Astrocyte of the cerebellum (primary cell): ENCODE measurements around the gene FAN1.
"Not testable (repeated sequence)": the region's sequence is repeated elsewhere in the genome, so short reads cannot be mapped to it uniquely, and the experiment has no call there.

Source experiments
- DNase-seq: peaks from one replicate; pipeline ENCODE4 v3.0.0-alpha.2; 2011; ENCODE audit warnings: low read depth
- H3K4me3 ChIP-seq: 2 replicates; pipeline ENCODE4 v1.5.1; 2011; ENCODE audit warnings: mild to moderate bottlenecking, low read depth, low read length, moderate library complexity
- in situ Hi-C: cut with HindIII; loops from 2 replicates; pipeline ENCODE4 v1.10.0; 2017; ENCODE audit warnings: low sequenced_read_pairs
- TF ChIP-seq, protein P1 (sequence below): IDR thresholded peaks from 2 replicates; pipeline ENCODE4 v1.5.1; 2012; ENCODE audit warnings: low read length, low read depth, moderate library complexity, mild to moderate bottlenecking; ENCODE audit errors: missing control alignments

FAN1 gene

DNA sequence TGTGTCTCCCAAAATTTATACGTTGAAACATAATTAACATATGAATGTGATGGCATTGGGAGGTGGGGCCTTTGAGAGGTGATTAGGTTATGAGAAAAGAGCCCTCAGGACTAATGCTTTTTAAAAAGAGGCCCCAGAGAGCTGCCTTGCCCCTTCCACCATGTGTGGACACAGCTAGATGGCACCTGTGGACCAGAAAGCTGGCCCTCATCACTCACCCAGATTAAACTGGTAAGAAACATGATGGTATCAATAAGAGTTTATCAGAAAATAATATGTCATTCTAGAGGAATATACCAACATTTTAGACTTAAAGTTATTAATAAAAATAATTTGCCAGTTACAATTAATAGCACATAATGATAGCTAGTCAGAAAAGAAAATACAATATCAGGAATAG is 25.2 kb upstream of the FAN1 start:
- no peak for DNase-seq
- no peak overlapping the region for H3K4me3 ChIP-seq
- in situ Hi-C loops, result no loop called here
- TF ChIP-seq, protein P1, sequence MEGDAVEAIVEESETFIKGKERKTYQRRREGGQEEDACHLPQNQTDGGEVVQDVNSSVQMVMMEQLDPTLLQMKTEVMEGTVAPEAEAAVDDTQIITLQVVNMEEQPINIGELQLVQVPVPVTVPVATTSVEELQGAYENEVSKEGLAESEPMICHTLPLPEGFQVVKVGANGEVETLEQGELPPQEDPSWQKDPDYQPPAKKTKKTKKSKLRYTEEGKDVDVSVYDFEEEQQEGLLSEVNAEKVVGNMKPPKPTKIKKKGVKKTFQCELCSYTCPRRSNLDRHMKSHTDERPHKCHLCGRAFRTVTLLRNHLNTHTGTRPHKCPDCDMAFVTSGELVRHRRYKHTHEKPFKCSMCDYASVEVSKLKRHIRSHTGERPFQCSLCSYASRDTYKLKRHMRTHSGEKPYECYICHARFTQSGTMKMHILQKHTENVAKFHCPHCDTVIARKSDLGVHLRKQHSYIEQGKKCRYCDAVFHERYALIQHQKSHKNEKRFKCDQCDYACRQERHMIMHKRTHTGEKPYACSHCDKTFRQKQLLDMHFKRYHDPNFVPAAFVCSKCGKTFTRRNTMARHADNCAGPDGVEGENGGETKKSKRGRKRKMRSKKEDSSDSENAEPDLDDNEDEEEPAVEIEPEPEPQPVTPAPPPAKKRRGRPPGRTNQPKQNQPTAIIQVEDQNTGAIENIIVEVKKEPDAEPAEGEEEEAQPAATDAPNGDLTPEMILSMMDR, result no peak

DNA sequence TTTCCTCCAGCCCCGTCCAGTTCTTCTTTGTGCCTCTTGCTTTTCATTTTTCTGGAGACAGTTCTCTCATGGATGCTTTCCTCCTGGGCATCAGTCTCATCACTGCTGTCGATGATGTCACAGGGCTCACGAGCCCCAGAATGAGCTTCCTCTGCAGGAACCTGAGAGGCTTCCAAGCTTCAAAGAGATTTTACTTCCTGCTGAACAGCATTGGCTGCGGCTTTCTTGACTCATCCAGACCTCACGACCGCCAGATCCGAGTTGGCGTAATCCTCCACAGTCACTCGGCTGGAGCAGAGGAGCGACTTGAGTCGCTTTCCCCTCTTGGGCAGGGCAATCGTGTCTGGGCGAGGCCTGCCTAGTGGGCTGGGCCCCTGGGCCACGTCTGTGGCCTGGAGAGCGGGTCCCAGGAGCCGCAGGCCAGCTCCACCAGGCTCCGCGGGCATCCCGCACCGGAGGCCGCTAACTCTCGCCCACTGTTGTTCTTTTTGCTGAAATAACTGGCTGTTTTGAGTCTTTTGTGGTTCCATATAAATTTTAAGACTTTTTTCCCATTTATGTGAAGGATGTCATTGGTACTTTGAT is 20.8 kb upstream of the FAN1 start:
- in situ Hi-C loops, result no loop called here
- DNase-seq, result no peak
- TF ChIP-seq, protein P1, result no peak
- no peak overlapping the region for H3K4me3 ChIP-seq

DNA sequence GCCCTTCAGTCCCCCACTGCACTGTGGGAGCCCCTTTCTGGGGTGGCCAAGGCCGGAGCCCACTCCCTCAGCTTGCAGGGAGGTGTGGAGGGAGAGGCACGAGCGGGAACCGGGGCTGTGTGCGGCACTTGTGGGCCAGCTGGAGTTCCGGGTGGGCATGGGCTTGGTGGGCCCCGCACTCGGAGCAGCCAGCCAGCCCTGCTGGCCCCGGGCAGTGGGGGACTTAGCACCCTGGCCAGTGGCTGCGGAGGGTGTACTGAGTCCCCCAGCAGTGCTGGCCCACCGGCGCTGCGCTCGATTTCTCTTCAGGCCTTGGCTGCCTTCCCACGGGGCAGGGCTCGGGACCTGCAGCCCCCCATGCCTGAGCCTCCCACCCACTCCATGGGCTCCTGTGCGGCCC is 20.0 kb upstream of the FAN1 start:
- DNase-seq, H3K4me3 ChIP-seq, in situ Hi-C loops: not testable (repeated sequence)

DNA sequence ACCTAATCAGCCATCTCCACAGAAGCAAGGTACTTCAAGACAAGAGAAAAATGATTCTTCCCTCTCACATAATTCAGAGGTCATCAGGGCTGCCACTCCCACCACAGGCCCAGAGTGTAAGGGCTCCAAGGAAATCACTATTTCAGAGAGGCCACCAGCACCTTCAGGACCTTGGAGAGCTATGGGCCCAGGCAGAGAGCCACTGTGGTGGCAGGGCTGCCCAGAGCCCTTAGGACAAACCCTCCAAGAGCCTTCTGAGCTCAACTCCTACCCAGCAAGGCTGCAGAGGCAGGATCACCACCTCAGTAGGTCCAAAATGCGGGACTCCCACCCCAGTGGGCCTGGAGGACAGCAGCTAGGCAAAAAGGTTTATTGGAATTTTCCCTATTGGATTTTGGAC is 17.9 kb upstream of the FAN1 start:
- DNase-seq, result no peak
- in situ Hi-C loops, result no loop called here
- no peak overlapping the region for H3K4me3 ChIP-seq
- TF ChIP-seq, protein P1, result no peak

DNA sequence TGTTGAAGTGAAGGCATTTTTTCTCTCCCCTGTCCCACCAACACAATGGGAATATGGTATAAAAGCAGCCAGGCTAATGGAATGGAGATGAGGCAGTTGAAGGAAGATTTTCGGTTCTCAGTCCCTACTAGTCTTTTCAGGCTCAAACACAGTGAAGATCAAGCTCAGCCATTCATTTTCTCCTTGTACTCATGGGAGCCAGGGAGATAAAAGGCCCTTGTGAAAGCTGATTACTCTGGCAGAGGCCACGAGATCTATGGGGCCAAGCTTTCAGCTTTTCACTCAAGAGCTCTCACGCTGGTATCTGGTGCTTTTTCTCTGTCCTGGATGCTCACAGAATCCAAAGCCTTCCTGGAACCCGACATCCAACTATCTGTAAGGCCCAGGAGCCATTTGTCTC is 14.5 kb upstream of the FAN1 start:
- H3K4me3 ChIP-seq, result no peak overlapping the region
- in situ Hi-C loops, result no loop called here

DNA sequence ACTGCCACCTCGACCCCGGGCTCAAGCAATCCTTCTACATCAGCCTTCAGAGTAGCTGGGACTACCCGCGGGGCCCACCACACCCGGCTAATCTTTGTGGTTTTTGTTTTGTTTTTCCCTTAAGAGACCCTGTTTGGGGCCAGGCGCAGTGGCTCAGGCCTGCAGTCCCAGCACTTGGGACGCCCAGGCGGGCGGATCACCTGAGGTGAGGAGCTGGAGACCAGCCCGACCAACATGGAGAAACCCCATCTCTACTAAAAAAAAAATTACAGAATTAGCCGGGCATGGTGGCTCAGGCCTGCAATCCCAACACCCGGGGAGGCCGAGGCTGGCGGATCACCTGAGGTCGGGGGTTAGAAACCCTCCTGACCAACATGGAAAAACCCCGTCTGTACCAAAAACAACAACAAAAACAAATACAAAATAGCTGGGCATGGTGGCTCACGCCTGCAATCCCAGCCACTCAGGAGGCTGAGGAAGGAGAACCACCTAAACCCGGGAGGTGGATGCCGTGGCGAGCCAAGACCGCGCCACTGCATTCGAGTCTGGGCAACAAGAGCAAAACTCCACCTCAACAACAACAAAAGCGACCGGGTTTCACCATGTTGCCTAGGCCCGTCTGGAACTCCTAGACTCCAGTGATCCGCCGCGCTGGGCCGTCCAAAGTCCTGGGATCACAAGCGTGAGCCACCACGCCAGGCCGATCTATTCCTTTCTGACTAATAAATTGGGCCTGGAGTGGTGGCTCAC is 8.1 kb upstream of the FAN1 start:
- in situ Hi-C loops, result no loop called here
- no peak for DNase-seq
- TF ChIP-seq, protein P1, result no peak
- no peak overlapping the region for H3K4me3 ChIP-seq

More for the DNA sequence above, 14.5 kb upstream of the FAN1 start:
- no peak for DNase-seq
- TF ChIP-seq, protein P1, result no peak

DNA sequence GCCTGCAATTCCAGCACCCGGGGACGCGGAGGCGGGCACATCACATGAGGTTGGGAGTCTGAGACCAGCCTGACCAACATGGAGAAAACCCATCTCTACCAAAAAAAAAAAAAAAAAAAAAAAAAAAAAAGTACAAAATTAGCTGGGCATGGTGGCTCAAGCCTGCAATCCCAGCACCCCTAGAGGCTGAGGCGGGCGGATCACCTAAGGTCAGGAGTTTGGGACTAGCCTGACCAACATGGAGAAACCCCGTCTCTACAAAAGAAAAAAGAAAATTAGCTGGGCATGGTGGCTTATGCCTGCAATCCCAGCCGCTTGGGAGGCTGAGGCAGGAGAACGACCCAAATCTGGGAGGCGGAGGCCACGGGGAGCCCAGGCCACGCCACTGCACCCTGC is 7.5 kb upstream of the FAN1 start:
- in situ Hi-C loops, result no loop called here
- TF ChIP-seq, protein P1, result no peak
- no peak overlapping the region for H3K4me3 ChIP-seq
- no peak for DNase-seq
